GM18868 (cell line): ENCODE data around the gene LPAR2.
"Not testable (repeated sequence)": the region's sequence is repeated elsewhere in the genome, so short reads cannot be mapped to it uniquely, and the experiment has no call there.

Experiments
- ATAC-seq: cut with Tn5 transposase; IDR thresholded peaks from one replicate; pipeline ENCODE4 v1.9.1; 2021; ENCODE audit warnings: mild to moderate bottlenecking, moderate library complexity; ENCODE audit not compliant: unreplicated experiment

Gene LPAR2

DNA sequence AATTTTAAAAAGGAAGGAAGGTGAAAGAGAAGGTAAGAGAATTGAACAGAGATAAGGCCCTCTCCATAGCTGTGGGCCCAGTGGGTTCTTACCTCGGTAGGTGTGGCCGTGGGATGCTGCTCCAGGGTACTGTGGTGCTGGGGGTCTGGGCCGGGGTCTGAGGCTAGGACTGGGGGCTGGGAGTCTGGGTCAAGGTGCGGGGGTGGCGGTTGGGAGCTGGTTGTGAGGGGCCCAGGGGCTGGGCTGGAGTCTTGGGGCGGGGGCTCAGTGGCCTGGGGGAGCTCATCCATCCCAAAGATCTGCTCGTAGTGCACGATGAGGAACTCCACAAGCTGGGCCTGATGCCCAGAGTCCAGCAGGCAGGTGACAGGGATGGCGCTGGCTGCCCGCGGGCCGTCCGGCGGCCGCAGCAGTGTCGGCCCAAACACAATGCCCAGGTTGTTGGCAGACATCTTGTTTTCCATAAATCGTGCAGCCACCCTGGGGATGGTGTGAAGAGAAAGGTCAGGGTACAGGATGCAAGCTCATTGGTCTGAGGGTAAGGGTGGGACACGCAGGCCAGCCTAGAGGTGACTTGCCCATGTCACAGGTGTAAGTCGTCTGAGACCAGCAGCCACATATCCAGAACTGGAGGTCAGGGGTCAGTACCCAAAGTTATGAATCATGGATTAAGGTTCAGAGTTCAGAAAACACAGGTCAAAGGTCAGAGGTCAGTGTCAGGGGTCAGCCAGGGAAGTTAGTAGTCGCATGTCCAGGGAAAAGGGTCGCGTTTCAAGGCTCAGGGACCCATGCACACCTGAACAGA is 5.9 kb upstream of the LPAR2 start:
- ATAC-seq: no peak

DNA sequence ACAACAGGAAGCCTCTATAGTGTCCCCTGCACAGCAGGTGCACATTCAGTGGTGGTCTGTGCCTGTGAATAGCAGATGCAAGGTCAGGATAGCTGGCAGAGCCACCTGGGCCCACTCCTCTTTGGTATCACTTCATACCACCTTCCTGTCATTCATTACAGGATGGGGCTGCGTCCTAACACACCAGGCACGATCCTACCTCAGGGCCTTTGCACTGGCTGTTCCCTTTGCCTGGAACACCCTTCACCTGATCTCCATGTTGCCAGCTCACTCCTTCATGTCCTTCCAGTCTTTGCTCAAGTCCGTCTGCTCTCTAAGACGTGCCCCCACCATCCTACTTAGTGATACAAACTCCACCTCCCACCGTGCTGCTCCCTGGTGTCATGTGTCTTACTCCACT is 4.6 kb upstream of the LPAR2 start:
- ATAC-seq: no peak

DNA sequence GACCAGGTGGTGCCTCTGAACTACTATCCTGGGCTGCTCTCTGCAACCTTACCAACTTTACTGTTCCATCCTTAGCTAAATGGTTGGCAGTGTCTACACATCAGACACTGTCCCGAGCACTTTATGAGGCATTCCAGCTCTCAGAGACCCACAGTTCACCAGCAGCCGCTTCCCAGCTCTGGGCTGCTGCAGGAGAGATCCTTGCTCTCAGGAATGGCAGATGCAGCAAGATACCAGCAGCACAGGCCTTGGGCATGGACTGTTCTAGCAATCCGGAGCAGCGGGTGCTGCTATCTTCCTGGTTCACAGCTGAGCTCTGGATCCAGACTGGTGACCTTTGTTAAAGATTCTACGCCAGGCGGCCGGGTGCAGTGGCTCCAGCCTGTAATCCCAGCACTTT is 3.3 kb upstream of the LPAR2 start:
- ATAC-seq: no peak

DNA sequence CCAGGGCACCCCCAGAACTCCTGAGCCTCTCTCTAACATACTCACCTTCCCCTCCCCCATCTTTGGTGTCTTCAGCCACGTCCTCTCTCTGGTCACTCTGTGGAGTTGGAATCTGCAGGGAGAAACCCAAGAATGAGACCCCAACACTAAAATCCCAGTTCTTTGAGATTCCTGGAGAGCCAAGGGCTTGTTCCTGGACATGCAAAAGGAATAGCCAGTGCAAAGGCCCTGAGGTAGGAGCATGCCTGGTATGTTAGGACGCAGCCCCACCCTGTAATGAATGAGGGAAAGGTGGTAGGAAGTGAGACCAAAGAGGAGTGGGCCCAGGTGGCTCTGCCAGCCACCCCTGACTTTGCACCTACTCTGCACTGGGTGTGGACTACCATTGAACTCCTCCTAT is 2.4 kb upstream of the LPAR2 start:
- no peak for ATAC-seq

DNA sequence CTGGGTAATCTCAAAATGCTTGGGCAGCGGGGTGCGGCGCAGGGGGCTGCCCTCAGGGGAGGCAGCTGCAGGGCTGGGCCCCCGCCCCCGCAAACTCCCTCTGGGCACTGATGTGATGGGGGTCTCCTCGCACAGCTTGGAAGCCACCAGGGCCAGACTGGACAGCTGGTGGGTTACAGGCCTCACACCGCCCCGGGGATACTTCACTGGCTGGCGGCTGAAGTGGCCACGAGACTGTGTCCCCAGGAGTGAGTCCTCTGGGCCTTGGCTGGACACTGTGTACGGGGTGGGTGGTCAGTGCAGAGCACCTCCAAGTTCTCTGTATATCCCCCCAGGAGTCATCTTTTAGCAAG is 2.0 kb upstream of the LPAR2 start:
- ATAC-seq: no peak

DNA sequence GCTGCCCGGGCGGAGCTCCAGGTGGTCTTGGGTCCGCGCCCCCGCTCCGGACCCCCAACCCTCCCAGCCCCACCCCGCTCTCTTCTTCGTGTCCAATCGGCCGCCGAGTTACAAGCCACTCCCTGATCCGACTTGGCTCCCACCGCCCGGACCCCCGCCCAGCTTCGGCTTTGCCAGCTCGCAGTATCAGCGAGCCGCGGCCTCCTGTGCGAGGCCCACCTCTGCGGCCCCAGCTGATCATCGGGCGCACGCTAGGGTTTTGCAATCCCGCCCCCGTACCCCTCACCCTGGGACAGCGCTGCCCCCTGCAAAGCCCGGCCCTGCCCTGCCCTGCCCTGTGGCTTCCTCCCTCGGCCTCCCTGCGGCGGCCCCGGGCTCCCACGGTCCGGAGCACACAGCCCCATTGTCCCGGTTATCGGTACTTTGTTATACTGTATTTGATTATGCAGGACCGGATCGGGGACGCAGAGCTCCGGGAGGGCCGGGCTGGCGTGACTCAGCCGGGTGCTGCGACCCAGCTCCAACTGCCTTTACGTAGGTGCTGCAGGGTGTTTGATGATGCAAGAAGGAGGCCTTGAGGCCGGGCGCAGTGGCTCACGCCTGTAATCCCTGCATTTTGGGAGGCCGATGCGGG is 598 bp upstream of the LPAR2 start:
- peak; percentile 13 for ATAC-seq

DNA sequence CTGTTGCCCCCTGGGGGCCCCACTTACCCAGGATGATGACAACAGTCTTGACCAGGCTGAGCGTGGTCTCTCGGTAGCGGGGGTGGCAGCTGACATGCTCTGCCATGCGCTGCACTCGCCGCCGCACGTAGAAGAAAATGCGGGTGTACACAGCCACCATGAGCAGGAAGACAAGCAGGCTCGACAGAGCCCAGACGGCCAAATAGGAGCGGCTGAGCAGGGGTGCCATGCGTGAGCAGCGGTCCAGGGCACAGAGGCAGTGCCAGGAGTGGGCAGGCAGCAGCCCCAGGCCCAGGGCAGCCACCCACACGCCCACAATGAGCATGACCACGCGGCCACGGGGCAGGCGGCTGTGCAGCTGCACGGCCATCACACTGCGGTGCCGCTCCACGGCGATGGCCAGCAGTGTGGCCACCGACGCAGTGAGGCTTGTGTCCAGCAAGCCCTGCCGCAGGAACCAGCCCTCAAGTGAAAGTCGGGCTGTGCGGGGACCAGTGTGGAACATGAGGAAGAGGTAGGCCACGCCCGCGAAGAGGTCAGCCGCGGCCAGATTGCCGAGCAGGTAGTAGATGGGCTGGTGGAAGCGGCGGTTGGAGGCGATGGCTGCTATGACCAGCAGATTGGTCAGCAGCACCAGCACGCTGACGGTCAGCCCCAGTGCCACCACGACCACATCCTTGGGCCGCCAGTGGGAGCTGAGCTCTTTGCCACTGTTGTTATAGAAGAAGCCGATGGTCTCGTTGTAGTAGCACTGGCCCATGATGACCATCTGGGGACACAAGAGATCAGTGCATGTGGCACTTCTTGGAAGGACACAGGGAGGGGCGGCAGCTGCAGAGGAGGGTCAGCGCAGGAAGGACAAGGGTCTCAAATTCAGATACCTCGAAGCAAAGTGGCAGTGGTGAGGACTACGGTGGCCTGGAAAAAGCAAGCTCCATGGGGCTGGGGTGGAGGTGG is 1.2 kb downstream of the LPAR2 start:
- no peak for ATAC-seq

DNA sequence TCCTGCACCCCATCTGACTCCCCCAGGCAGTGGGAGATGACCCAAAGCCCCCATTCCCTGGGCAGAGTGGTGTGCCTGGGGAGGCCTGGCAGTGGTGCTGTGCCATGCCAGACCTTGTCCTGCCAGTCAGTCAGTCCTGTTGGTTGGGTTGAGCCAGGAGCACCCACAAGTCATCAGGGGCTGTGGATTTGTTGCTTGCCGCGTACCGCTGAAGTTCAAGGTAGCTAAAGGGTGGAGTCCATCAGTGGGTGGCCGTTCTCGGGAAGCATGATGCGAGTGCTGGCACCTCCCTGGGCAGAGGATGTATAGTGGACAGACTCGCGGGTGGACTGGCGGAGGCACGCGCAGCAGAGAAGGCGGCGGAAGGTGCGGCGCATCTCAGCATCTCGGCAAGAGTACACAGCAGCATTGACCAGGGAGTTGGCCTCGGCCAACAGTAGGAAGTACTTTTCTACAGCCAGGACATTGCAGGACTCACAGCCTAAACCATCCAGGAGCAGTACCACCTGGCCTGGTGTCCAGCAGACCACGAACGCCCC is 3.9 kb downstream of the LPAR2 start:
- no peak for ATAC-seq

DNA sequence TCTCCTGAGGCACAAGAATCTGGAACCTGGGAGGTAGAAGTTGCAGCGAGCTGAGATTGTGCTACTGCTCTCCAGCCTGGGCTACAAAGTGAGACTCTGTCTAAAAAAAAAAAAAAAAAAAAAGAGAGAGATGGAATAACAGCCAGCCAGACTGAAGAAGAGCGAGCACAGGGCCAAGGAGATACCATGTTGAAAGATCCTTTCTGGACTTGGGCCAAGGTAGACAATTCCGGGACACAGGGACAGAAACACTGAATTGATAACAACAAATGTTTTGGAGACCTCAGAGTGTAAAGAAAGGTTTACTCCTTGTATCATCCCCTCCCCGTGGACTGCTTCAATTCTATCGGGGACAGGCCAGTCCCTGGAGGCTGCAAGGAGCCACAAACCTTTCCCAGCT is 4.6 kb downstream of the LPAR2 start:
- no peak for ATAC-seq

DNA sequence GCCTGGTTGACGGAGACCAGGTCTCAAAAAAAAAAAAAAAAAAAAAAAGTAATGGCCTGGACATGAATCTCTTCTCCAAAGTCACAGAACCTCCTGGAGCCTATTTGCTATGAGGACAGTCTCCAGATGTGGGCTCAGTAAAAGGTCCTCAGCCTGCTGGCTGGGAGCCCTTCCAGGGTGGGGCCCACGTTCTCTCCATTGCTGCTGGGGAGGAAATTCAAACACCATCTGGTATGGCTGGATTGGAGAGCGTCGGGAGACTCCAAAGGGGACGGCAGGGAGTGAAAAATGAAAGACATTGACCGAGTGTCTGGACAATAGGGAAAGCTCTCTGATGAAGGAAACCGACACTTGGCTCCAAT is 8.2 kb downstream of the LPAR2 start:
- ATAC-seq: no peak

DNA sequence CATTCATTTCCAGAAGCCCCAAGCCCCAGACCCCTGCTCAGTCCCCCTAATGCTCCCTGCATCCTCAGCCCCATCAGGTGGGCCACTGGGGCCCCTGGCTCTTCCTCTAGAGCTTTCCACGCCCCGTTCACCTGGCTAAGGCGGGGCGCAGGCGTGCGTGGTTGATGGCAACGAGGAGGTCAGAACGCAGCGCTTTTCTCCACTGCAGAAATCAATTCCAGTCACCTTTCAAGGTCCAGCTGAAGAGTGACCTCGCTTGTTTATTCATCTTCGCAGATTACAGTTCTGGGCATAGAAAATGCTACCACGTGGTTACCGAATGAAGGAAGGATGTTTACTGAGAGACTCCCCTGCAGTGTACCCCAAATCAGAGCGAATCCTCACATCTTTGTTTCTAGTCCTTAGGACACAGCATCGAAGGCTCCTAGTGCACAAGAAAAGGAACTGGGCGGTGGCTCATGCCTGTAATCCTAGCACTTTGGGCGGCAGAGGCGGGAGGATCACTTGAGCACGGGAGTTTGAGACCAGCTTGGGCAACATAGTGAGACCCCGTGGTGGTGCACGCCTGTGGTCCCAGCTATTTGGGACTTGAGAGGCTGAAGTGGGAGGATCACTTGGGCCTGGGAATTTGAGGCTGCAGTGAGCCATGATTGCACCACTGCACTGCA is 8.7 kb downstream of the LPAR2 start:
- no peak for ATAC-seq

DNA sequence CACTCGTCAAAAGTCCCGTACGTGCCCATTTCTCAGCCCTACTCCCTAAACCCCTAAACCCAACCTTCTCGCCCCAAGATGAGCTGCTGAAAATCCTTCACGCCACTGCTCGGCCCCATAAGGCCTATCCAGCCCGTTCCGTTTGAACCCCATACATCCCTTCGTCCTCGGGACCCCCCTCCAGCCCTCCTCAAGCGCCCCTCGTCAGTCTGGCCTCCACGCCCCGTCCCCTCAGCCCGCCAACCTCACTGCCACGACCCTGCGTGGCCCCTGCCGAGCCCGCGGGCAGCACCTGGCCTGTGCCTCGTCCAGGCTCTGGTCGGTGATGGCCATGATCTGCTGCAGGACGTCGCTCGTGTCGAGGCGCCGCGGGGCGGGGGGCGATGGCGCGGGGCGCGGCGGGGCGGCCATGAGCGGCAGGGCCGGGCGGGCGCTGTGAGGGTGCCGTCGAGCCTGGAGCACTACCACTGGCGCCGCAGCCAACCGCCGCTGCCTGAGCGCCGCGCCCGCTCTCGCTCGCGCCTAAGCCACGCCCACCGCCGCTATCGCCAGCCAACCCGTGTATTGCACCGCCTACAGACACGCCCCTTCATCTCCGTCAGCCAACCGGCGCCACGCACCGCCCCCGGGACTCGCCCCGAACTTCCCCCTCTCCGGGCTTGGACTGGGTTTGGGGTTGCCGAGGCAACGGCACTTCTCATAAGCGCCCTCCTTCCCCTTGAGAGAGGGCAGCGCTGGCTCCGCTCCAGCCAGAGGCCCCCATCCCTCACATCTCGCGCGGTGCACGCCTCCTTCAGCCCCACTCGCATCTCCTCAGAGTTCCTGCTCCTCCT is 9.6 kb downstream of the LPAR2 start, which contains the start of gene PBX4:
PBX4 (minus strand) TSS at position 469 of the 833 bp plus-strand sequence; CDS start at position 411, 58 bp downstream.
- peak; percentile 99 for ATAC-seq

DNA sequence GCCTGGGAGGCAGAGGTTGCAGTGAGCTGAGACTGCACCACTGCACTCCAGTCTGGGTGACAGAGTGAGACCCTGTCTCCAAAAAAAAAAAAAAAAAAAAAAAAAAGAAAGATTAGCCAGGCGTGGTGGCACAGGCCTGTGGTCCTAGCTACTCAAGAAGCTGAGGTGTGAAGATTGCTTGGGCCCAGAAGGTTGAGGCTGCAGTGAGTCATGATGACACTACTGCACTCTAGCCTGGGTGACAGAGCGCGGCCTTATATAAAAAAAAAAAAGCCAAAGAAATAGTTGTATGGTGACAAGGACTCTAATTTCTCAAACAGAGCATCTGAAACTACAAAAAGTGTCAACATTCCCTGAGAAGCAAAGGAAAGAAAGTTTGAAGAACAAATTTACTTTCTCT is 12.9 kb downstream of the LPAR2 start:
- no peak for ATAC-seq

DNA sequence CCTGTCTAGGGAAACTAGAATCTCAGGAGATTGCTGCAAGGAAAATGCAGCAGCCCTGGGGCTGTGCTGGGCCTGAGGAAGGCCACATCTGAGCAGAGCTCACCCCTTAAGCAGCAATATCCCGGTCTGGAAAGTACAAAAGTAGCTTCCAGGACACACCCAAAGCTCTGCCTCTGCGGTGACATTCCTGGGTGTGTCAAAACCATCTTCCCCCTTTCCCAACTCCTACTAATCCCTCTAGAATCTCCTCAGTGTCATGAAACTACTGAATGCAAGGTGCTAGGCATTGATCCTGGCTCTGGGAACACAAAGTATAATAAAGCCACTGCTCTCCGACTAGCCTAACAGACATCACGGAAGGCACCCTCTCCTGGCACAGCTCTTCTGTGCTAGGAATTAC is 14.5 kb downstream of the LPAR2 start:
- no peak for ATAC-seq

DNA sequence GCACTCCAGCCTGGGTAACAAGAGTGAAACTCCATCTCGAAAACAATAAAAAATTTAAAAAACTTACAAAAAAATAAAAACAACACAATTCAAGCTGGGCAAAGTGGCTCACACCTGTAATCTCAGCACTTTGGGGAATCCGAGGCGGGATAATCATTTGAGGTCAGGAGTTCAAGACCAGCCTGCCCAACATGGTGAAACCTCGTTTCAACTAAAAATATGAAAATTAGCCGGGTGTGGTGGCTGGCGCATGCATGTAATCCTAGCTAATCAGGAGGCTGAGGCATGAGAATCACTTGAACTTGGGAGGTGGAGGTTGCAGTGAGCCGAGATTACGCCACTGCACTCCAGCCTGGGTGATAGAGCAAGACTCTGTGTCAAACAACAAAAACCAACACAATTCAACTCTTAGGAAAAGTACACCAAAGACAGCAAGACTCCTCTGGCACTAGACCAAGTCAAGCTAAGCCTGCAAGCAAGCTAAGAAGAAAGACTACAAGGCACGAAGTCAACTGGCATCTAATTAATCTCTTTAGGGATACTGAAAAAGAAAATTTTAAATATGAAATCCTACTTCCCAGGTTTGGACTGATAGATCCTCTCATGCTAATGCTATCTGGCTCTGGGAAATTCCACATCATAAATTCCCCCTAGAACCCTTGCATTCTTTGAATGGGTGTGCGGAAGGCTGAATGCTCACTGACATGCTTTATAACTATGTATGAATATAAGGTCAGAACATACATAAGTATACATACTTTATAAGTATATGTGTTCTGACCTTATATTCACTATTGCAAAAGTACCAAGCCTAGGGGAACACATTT is 17.4 kb downstream of the LPAR2 start:
- ATAC-seq: no peak

DNA sequence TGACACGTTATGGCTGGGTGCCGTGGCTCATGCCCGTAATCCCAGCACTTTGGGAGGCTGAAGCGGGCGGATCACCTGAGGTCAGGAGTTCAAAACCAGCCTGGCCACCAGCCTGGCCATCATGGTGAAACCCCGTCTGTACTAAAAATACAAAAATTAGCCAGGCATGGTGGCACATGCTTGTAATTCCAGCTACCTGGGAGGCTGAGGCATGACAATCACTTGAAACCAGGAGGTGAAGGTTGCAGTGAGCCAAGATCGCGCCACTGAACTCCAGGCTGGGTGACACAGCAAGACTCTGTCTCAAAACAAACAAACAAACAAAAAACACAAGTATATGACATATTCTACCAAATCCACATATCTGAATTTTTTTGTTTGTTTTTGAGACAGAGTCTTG is 21.3 kb downstream of the LPAR2 start:
- not testable (repeated sequence) for ATAC-seq

DNA sequence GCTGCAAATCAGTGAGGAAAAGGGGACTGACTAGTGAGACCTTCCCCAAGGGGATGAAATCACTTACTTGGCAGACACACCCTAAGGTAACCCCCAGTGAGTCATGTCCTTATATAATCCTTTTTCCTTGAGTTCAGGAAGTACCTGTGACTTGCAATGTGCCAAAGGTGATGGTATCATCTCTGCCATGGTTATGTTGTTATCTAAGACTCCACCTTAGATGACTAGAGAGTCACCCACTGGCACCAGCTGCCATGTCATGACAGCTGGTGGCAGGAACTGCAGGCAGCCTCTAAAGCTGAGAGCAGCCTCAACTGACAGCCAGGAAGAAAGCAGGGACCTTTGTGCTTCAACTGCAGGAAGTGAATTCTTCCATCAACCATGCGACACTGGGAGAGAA is 22.0 kb downstream of the LPAR2 start:
- ATAC-seq: no peak

DNA sequence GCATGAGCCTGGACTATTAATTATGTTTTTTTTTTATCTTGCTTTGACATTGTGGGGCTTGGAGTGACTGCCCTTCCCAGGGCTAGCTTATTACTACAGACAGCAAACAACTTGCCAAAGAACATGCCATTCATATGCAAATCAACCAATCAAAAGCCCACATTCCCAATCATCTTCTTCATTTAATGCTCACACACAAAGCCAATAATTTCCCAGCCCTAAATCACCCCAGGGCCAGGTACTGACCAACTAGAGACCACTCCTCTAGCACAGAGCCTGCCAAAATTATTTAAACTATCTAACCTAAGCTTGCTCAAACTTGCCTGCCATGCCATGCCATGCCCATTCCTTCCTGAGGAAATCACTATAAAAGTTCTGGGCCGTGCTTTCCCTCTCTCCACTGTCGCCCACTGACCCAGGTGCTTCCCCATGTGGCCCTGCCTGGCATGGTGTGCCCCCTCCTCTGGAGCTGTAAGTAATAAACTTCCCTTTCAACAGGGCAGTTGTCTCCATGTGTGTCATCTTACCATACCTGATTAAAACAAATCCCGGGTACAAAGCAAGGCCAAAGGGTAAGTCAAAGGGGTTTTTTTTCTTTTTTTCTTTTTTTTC is 25.2 kb downstream of the LPAR2 start:
- no peak for ATAC-seq
